Naive thymus-derived CD4-positive, alpha-beta T cell (primary cell): Measurements from ENCODE around the gene ANKS6. TPM values are rescaled to one million over a fixed set of nuclear protein-coding genes. Genes with fewer than 3 reads are reported as not detected.

Source experiments
- ATAC-seq: fragments of 150-1000 bp; cut with Tn5 transposase; 2 replicates; pipeline ENCODE4 v1.10.0; 2021; ENCODE audit warnings: mild to moderate bottlenecking, moderate library complexity
- CTCF ChIA-PET: fragments of 350-600 bp; sonication (Branson Sonifier 250); formaldehyde crosslinking; loops from one replicate; lab custom pipeline; 2021; ENCODE audit warnings: antibody characterized with exemption; lab: Charles Lee
- POLR2A ChIA-PET: fragments of 350-600 bp; sonication (Branson Sonifier 250); formaldehyde crosslinking; loops from one replicate; lab custom pipeline; 2021; ENCODE audit warnings: antibody characterized with exemption, inconsistent platforms; lab: Charles Lee
- DNase-seq, 9 donors: peaks; one replicate each; pipeline versions ENCODE4 v3.0.0 to v3.0.0-alpha.2; 2020 to 2022; ENCODE audit warnings: mixed read lengths in 1 of 9
- H3K27ac ChIP-seq: one replicate; pipeline ENCODE4 v1.7.0; 2013; ENCODE audit warnings: mild to moderate bottlenecking, low read depth, low read length, moderate library complexity
- H3K27me3 ChIP-seq, 2 donors: one replicate each; pipeline ENCODE4 v1.7.0; 2013; ENCODE audit warnings: low read length in 2 of 2, mild to moderate bottlenecking in 2 of 2, moderate library complexity in 2 of 2; ENCODE audit not compliant: control insufficient read depth in 2 of 2, insufficient read depth in 2 of 2
- H3K36me3 ChIP-seq, 3 experiments: 1 replicate in 2 of 3; 2 replicates in 1 of 3; pipeline ENCODE4 v1.7.0; 2013; ENCODE audit warnings: low read length in 3 of 3, mild to moderate bottlenecking in 3 of 3, moderate library complexity in 1 of 3; ENCODE audit not compliant: insufficient read depth in 3 of 3, control insufficient read depth in 2 of 3
- H3K4me1 ChIP-seq, 2 donors: one replicate each; pipeline ENCODE4 v1.7.0; 2013; ENCODE audit warnings: low read length in 2 of 2, mild to moderate bottlenecking in 2 of 2, moderate library complexity in 1 of 2; ENCODE audit not compliant: control insufficient read depth in 2 of 2, insufficient read depth in 2 of 2
- H3K4me3 ChIP-seq: 2 replicates; pipeline ENCODE4 v1.7.0; 2013; ENCODE audit warnings: mild to moderate bottlenecking, low read length
- H3K9me3 ChIP-seq, 3 experiments: 1 replicate in 2 of 3; 2 replicates in 1 of 3; pipeline ENCODE4 v1.7.0; 2013; ENCODE audit warnings: low read length in 3 of 3; ENCODE audit not compliant: control insufficient read depth in 2 of 3
- H3K27ac Mint-ChIP-seq, 9 donors: one replicate each; pipeline ENCODE4 v1.8.0; 2020 to 2022; ENCODE audit warnings: mixed read lengths in 9 of 9, mild to moderate bottlenecking in 8 of 9, moderate library complexity in 5 of 9, inconsistent platforms in 2 of 9
- H3K27me3 Mint-ChIP-seq, 5 donors: one replicate each; pipeline ENCODE4 v1.8.0; 2021 to 2022; ENCODE audit warnings: mixed read lengths in 5 of 5, mild to moderate bottlenecking in 1 of 5
- H3K36me3 Mint-ChIP-seq, 5 donors: one replicate each; pipeline ENCODE4 v1.8.0; 2020 to 2022; ENCODE audit warnings: mixed read lengths in 5 of 5, mild to moderate bottlenecking in 3 of 5, inconsistent platforms in 1 of 5
- H3K4me1 Mint-ChIP-seq, 7 donors: one replicate each; pipeline ENCODE4 v1.8.0; 2020 to 2022; ENCODE audit warnings: mixed read lengths in 7 of 7, mild to moderate bottlenecking in 3 of 7, inconsistent platforms in 1 of 7
- H3K4me3 Mint-ChIP-seq, 10 donors: one replicate each; pipeline ENCODE4 v1.8.0; 2020 to 2022; ENCODE audit warnings: mild to moderate bottlenecking in 10 of 10, mixed read lengths in 10 of 10, moderate library complexity in 6 of 10, inconsistent platforms in 2 of 10
- H3K9me3 Mint-ChIP-seq, 11 donors: one replicate each; pipeline ENCODE4 v1.8.0; 2020 to 2022; ENCODE audit warnings: mixed read lengths in 11 of 11, mild to moderate bottlenecking in 4 of 11, inconsistent platforms in 1 of 11, moderate library complexity in 1 of 11
- intact Hi-C, 2 donors: fragments of 100-400 bp; cut with micrococcal nuclease; formaldehyde crosslinking; loops; one replicate each; pipeline ENCODE4 v1.15.1; 2023
- polyA plus RNA-seq, 2 donors: library from polyadenylated mRNA; unstranded; fragments of 300-500 nt; fragmentation: Illumina TruSeq; gene quantifications; one replicate each; pipeline ENCODE4 v1.2.3, GENCODE V29; 2021
- total RNA-seq, 6 experiments: library from RNA in 5 of 6; stranded (reverse) in 5 of 6; gene quantifications; 1 replicate in 5 of 6; 2 replicates in 1 of 6; pipeline ENCODE4 v1.2.3 and lab custom pipeline; 2021 to 2026

The ANKS6 gene
- total and polyA plus RNA-seq, 7 experiments from 2014 or later, result 5.0 to 18.4 (median 12.2) TPM

DNA sequence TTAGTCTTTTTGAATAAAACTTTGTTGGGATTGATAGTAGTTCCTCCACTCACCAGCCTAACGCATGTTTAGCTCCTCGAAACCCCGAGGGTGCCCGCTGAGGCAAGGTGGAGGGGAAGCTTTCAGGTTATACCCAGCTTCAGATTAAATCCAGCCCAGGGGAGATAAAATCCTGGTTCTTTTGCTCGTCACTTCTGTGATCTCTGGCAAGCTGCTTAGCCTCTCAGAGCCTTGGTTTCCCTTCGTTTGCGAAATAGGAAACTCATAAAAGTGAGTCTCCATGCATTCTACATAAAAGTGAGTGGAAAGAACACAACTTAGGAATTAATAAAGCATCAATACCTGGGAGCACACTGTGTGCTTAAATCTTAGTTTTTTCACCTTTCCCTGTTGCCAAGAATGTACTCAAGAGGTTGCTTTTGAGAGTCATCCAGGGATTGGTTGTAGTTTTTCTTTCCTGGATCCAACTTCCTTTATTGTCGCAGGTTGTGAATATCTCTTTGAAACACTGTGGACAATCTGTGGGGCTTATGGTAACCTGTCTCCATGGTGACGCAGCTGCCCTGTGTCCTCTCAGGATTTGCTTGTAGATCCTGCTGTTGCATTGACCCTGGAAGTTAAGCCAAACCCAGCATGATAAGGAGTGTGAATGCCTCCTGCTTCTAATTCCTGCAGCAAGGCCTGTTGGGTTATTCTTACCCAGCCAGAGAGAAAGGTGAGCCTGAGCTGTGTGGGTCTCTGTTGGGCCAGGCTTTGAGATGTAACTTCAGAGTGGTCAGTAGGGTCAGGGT lies 13.2 kb upstream of the ANKS6 start:
- Histone ChIP-seq H3K36me3 (no peaks in the 10 kb centered on the region), H3K4me3 (no peak overlapping the region), H3K27ac (no peak overlapping the region), H3K4me1 (peaks cover 11 to 16% of the 10 kb centered on the region in 2 donors), H3K27me3 (no peaks in the 10 kb centered on the region), H3K9me3 (no peaks in the 10 kb centered on the region)
- ChIA-PET CTCF (interaction anchor here (1.5 kb wide), 1 partner anchor 12 kb away, joined by 3 read pairs; no protein-coding TSS in a partner anchor), POLR2A (no interaction called here)
- Mint-ChIP-seq H3K9me3 (peaks cover 0 to 4% (median 0%) of the 10 kb centered on the region in 11 donors), H3K36me3 (peaks cover 0 to 16% (median 10%) of the 10 kb centered on the region in 5 donors), H3K4me1 (peaks cover 17 to 46% (median 38%) of the 10 kb centered on the region in 7 donors), H3K4me3 (peak overlapping the region; percentile 43 to 95 (median 88)), H3K27me3 (peaks cover 0 to 41% (median 0%) of the 10 kb centered on the region in 5 donors), H3K27ac (peak overlapping the region in 2 of 9 donors; percentile 67 to 74)
- ATAC-seq (no peak), DNase-seq (no peak)
- intact Hi-C loops, result loop anchor here (5.0 kb wide), 4 partner anchors 38 to 413 kb away; partner anchors contain the start of genes ALG2 (in 1 of the 2) and SEC61B (in 1 of the 2)

DNA sequence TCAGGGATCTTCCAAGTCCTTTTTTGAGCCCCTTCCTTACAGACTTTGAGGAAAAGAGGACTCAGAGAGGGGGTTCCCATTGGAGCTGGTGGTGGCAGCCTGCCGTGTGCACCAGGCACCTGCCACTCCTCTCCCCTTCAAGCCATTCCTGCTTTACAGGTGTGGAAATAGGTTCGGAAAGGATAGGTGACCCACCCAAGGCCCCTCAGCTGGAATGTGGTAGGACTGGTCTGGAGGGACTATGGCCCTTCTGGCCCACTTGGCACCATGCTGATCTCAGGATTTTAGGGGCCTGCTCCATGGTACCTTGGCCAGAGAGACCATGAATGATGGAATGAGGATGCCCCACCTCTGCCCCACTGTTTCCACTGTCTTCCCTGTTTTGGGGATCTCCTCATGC lies 12.5 kb upstream of the ANKS6 start:
- Mint-ChIP-seq H3K27me3 (peaks cover 0 to 48% (median 0%) of the 10 kb centered on the region in 5 donors), H3K4me3 (peak overlapping the region; percentile 43 to 95 (median 88)), H3K9me3 (peaks cover 0 to 4% (median 0%) of the 10 kb centered on the region in 11 donors), H3K27ac (peak overlapping the region in 2 of 9 donors; percentile 67 to 74), H3K4me1 (peaks cover 17 to 46% (median 38%) of the 10 kb centered on the region in 7 donors), H3K36me3 (peaks cover 0 to 15% (median 10%) of the 10 kb centered on the region in 5 donors)
- DNase-seq (no peak), ATAC-seq (no peak)
- Histone ChIP-seq H3K9me3 (no peaks in the 10 kb centered on the region), H3K27ac (peak overlapping the region; percentile 12), H3K4me3 (no peak overlapping the region), H3K4me1 (peaks cover 11 to 16% of the 10 kb centered on the region in 2 donors), H3K27me3 (no peaks in the 10 kb centered on the region), H3K36me3 (no peaks in the 10 kb centered on the region)
- intact Hi-C loops, result loop anchor here (1.0 to 5.0 kb wide), 5 partner anchors 13 to 413 kb away; partner anchors contain the start of genes ALG2 (in 1 of the 2), ANKS6 (in 1 of the 2) and SEC61B (in 1 of the 2)
- POLR2A ChIA-PET, result interaction anchor here (0.5 kb wide), 1 partner anchor 8 kb away, joined by 3 read pairs; no protein-coding TSS in a partner anchor
- CTCF ChIA-PET, result interaction anchor here (1.5 kb wide), 1 partner anchor 11 kb away, joined by 3 read pairs; no protein-coding TSS in a partner anchor

DNA sequence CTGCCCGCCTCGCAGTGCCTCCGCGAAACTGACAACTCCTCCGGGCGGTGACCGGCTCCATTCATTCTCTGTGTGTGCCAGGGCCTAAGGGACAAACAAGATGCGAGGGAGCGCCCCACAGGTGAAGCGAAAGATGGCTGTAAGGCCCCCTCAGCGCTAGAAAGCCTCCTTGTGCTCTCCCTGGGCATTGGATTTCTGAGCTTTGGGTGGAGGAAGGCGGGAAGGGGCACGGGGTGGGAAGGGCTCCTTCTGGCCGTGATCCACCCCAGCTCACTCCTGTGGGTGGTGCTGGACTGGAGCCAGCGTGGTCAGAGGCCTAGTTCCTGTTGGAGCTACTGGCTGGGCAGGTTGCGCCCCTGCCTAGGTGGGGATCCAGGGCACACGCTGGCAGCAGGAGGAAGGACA lies 12.1 kb upstream of the ANKS6 start:
- intact Hi-C loops, result loop anchor here (1.0 to 5.0 kb wide), 5 partner anchors 12 to 414 kb away; partner anchors contain the start of genes ALG2 (in 1 of the 2), ANKS6 (in 1 of the 2) and SEC61B (in 1 of the 2)
- Mint-ChIP-seq H3K27me3 (peaks cover 0 to 49% (median 0%) of the 10 kb centered on the region in 5 donors), H3K4me1 (peaks cover 17 to 46% (median 38%) of the 10 kb centered on the region in 7 donors), H3K9me3 (peaks cover 0 to 4% (median 0%) of the 10 kb centered on the region in 11 donors), H3K36me3 (peaks cover 0 to 15% (median 10%) of the 10 kb centered on the region in 5 donors), H3K4me3 (peak overlapping the region; percentile 80 to 95 (median 88)), H3K27ac (peak overlapping the region in 8 of 9 donors; percentile 38 to 91 (median 64))
- DNase-seq (peak in 1 of 9 donors; percentile 8), ATAC-seq (no peak)
- ChIA-PET POLR2A (interaction anchor here (0.5 kb wide), 1 partner anchor 8 kb away, joined by 3 read pairs; no protein-coding TSS in a partner anchor), CTCF (interaction anchor here (1.5 kb wide), 1 partner anchor 11 kb away, joined by 3 read pairs; no protein-coding TSS in a partner anchor)
- no peaks in the 10 kb centered on the region for H3K27me3 ChIP-seq
- peak overlapping the region; percentile 12 for H3K27ac ChIP-seq
- H3K9me3 ChIP-seq, result no peaks in the 10 kb centered on the region
- H3K36me3 ChIP-seq, result no peaks in the 10 kb centered on the region
- peaks cover 11 to 16% of the 10 kb centered on the region in 2 donors for H3K4me1 ChIP-seq
- H3K4me3 ChIP-seq, result peak overlapping the region; percentile 56

DNA sequence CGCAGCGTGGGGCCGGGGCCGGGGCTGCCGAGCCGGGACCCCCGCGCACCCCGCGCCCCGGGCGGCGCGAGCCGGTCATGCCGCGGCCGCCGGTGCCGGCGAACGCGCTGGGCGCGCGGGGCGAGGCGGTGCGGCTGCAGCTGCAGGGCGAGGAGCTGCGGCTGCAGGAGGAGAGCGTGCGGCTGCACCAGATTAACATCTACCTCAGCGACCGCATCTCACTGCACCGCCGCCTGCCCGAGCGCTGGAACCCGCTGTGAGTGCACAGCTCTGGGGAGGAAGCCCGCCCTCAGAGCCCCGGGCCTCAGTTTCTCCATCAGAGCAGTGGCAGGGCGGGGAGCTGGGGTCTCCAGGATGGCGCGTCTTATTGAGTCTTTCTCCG lies 11.4 kb upstream of the ANKS6 start:
- Histone ChIP-seq H3K27me3 (no peaks in the 10 kb centered on the region), H3K4me3 (peak overlapping the region; percentile 56), H3K4me1 (peaks cover 11 to 16% of the 10 kb centered on the region in 2 donors), H3K36me3 (no peaks in the 10 kb centered on the region), H3K27ac (no peak overlapping the region), H3K9me3 (no peaks in the 10 kb centered on the region)
- ChIA-PET POLR2A (interaction anchor here (0.5 kb wide), 1 partner anchor 32 kb away, joined by 3 read pairs; no protein-coding TSS in a partner anchor), CTCF (interaction anchor here (1.5 kb wide), 1 partner anchor 10 kb away, joined by 3 read pairs; no protein-coding TSS in a partner anchor)
- ATAC-seq (peak; percentile 58), DNase-seq (peak in 5 of 9 donors; percentile 16 to 29 (median 26))
- Mint-ChIP-seq H3K4me3 (peak overlapping the region; percentile 80 to 95 (median 88)), H3K9me3 (no peaks in the 10 kb centered on the region), H3K27ac (peak overlapping the region in 7 of 9 donors; percentile 44 to 91 (median 67)), H3K27me3 (peaks cover 0 to 49% (median 0%) of the 10 kb centered on the region in 5 donors), H3K36me3 (peaks cover 0 to 10% (median 7%) of the 10 kb centered on the region in 5 donors), H3K4me1 (peaks cover 15 to 43% (median 38%) of the 10 kb centered on the region in 7 donors)
- intact Hi-C loops, result loop anchor here (1.0 to 5.0 kb wide), 6 partner anchors 12 to 414 kb away; partner anchors contain the start of genes ALG2 (in 1 of the 2), ANKS6 (in 1 of the 2) and SEC61B (in 1 of the 2)

DNA sequence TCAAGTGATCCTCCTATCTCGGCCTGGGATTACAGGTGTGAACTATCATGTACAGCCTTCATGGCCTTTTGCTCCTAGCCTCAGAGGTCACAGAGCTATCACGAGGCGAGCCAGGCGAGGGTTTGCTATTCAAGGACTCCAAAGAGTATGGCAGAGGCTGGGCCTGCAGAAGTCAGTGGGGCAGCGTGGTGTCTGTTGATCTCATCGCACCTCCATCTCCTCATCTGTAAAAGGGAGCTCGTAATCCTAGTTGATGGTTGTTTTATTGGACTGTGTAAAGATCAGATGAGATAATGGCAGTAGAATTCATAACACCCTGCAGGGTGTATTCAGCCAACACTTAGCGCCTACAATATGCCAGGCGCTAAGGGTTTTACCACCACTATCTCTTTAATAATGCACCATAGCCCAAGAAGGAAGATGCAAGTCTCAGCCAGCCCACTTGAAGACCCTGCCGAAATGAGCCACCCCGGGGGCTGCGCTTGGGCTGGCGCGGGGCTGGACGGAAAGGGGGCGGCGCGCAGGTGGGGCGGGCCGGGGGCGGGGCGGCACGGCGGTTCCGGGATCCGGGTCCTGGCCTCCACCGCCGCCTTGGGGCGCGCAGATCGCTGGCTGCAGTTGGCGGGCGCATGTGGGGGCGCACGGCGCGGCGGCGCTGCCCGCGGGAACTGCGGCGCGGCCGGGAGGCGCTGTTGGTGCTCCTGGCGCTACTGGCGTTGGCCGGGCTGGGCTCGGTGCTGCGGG lies 10.9 kb upstream of the ANKS6 start, which contains the start of gene GALNT12:
GALNT12 (plus strand) TSS at position 601 of the 744 bp plus-strand sequence; CDS start at position 630, 29 bp downstream.
- peak; percentile 31 to 60 (median 48) for DNase-seq
- no peaks in the 10 kb centered on the region for H3K9me3 ChIP-seq
- intact Hi-C loops, result loop anchor here (2.0 to 5.0 kb wide), 5 partner anchors 40 to 415 kb away; partner anchors contain the start of genes ALG2 (in 1 of the 2) and SEC61B (in 1 of the 2)
- Mint-ChIP-seq H3K36me3 (peaks cover 0 to 7% (median 4%) of the 10 kb centered on the region in 5 donors), H3K27me3 (peaks cover 0 to 52% (median 0%) of the 10 kb centered on the region in 5 donors), H3K27ac (peak within 1 kb of the TSS; percentile 7 to 91 (median 71)), H3K4me3 (peak within 1 kb of the TSS; percentile 80 to 95 (median 92)), H3K9me3 (no peaks in the 10 kb centered on the region), H3K4me1 (peaks cover 15 to 42% (median 37%) of the 10 kb centered on the region in 7 donors)
- peaks cover 11 to 16% of the 10 kb centered on the region in 2 donors for H3K4me1 ChIP-seq
- H3K27me3 ChIP-seq, result no peaks in the 10 kb centered on the region
- peak within 1 kb of the TSS; percentile 12 for H3K27ac ChIP-seq
- CTCF ChIA-PET, result interaction anchor here (1.0 to 2.0 kb wide), 6 partner anchors 16 to 334 kb away, joined by 3 to 6 read pairs (median 4); no protein-coding TSS in a partner anchor
- POLR2A ChIA-PET, result interaction anchor here (0.5 to 3.1 kb wide), 5 partner anchors 10 to 329 kb away, joined by 3 to 8 read pairs (median 3); partner anchors contain the start of gene ANKS6
- peak; percentile 87 for ATAC-seq
- no peaks in the 10 kb centered on the region for H3K36me3 ChIP-seq
- H3K4me3 ChIP-seq, result peak within 1 kb of the TSS; percentile 56
